IMR-90 (cell line): ENCODE data around the gene GPN1. TPM values are rescaled to one million over a fixed set of nuclear protein-coding genes. Genes with fewer than 3 reads are reported as not detected.

Experiments
- ATAC-seq: fragments of 200-7000 bp; cut with Tn5 transposase; 2 replicates; pipeline ENCODE4 v1.9.1; 2020; ENCODE audit warnings: low read depth, mild to moderate bottlenecking, moderate library complexity
- BruUV-seq: library from RNA; stranded (reverse); fragments of 400-500 nt; replicated peaks from 2 replicates; lab custom pipeline; 2021; lab: Mats Ljungman, UMichigan
- CTCF ChIA-PET: fragments of 300-600 bp; formaldehyde crosslinking; extraction: SDS; loops from one replicate; lab custom pipeline; 2021; ENCODE audit warnings: antibody characterized with exemption; lab: Yijun Ruan, JAX
- POLR2A ChIA-PET: fragments of 300-600 bp; sonication (Branson Sonifier 250); formaldehyde crosslinking; loops from one replicate; lab custom pipeline; 2022; ENCODE audit warnings: antibody characterized with exemption; ENCODE audit not compliant: unreplicated experiment; lab: Charles Lee
- DNase-seq: peaks from one replicate; pipeline ENCODE4 v3.0.0; 2013
- H2AFZ ChIP-seq: replicated peaks from 2 replicates; pipeline ENCODE3; 2013; ENCODE audit warnings: low read length, mild to moderate bottlenecking; ENCODE audit not compliant: poor library complexity
- H2AK5ac ChIP-seq: 2 replicates; pipeline ENCODE4 v1.6.1; 2013; ENCODE audit warnings: low read depth, low read length, inconsistent platforms
- H2AK9ac ChIP-seq: replicated peaks from 2 replicates; pipeline ENCODE3; 2013; ENCODE audit warnings: mild to moderate bottlenecking, low read depth, low read length, moderate library complexity; ENCODE audit not compliant: poor library complexity
- H2BK120ac ChIP-seq: 2 replicates; pipeline ENCODE4 v1.6.1; 2013; ENCODE audit warnings: low read depth, low read length, inconsistent platforms
- H2BK15ac ChIP-seq: 3 replicates; pipeline ENCODE4 v1.6.1; 2013; ENCODE audit warnings: low read depth, low read length, inconsistent platforms
- H2BK20ac ChIP-seq: 2 replicates; pipeline ENCODE4 v1.6.1; 2013; ENCODE audit warnings: low read depth, mild to moderate bottlenecking, inconsistent platforms, low read length, moderate library complexity
- H2BK5ac ChIP-seq: 2 replicates; pipeline ENCODE4 v1.6.1; 2013; ENCODE audit warnings: mild to moderate bottlenecking, low read depth, low read length, inconsistent platforms; ENCODE audit not compliant: poor library complexity, severe bottlenecking
- H3K14ac ChIP-seq: replicated peaks from 2 replicates; pipeline ENCODE4 v1.6.1; 2013; ENCODE audit warnings: low read depth, low read length, inconsistent platforms
- H3K18ac ChIP-seq: 2 replicates; pipeline ENCODE4 v1.6.1; 2013; ENCODE audit warnings: low read depth, low read length, control low read depth
- H3K23ac ChIP-seq: 2 replicates; pipeline ENCODE4 v1.6.1; 2013; ENCODE audit warnings: low read depth, low read length, inconsistent platforms
- H3K27ac ChIP-seq: 2 replicates; pipeline ENCODE4 v1.5.1; 2013; ENCODE audit warnings: mild to moderate bottlenecking, control low read depth, low read length; ENCODE audit not compliant: insufficient read depth
- H3K27me3 ChIP-seq: 2 replicates; pipeline ENCODE4 v1.6.1; 2013; ENCODE audit warnings: low read length; ENCODE audit not compliant: control insufficient read depth, insufficient read depth
- H3K36me3 ChIP-seq: 2 replicates; pipeline ENCODE4 v1.6.1; 2013; ENCODE audit warnings: low read length, mixed read lengths; ENCODE audit not compliant: control insufficient read depth, insufficient read depth
- H3K4ac ChIP-seq: 2 replicates; pipeline ENCODE4 v1.6.1; 2013; ENCODE audit warnings: low read depth, low read length, inconsistent platforms
- H3K4me1 ChIP-seq: 2 replicates; pipeline ENCODE4 v1.6.1; 2013; ENCODE audit warnings: low read length, mixed read lengths; ENCODE audit not compliant: control insufficient read depth, insufficient read depth
- H3K4me2 ChIP-seq: 2 replicates; pipeline ENCODE4 v1.6.1; 2013; ENCODE audit warnings: low read depth, mild to moderate bottlenecking, control low read depth, low read length, moderate library complexity
- H3K4me3 ChIP-seq: 2 replicates; pipeline ENCODE4 v1.5.1; 2013; ENCODE audit warnings: low read depth, mild to moderate bottlenecking, control low read depth, low read length, moderate library complexity; ENCODE audit not compliant: insufficient read depth
- H3K56ac ChIP-seq: 2 replicates; pipeline ENCODE4 v1.6.1; 2013; ENCODE audit warnings: low read length, inconsistent platforms; ENCODE audit not compliant: insufficient read depth; ENCODE audit errors: extremely low read depth
- H3K79me1 ChIP-seq, 2 experiments: 2 replicates each; pipeline ENCODE4 v1.6.1; 2013; ENCODE audit warnings: low read length in 2 of 2, inconsistent platforms in 1 of 2, low read depth in 1 of 2
- H3K9ac ChIP-seq: 2 replicates; pipeline ENCODE4 v1.6.1; 2013; ENCODE audit warnings: low read depth, low read length, control low read depth
- H3K9me1 ChIP-seq: 2 replicates; pipeline ENCODE4 v1.6.1; 2013; ENCODE audit warnings: low read length, inconsistent platforms; ENCODE audit not compliant: insufficient read depth
- H3K9me3 ChIP-seq: 2 replicates; pipeline ENCODE4 v1.6.1; 2013; ENCODE audit warnings: low read length; ENCODE audit not compliant: control insufficient read depth, insufficient read depth
- H4K20me1 ChIP-seq: 2 replicates; pipeline ENCODE4 v1.6.1; 2013; ENCODE audit warnings: low read length, inconsistent platforms; ENCODE audit not compliant: insufficient read depth
- H4K5ac ChIP-seq: 2 replicates; pipeline ENCODE4 v1.6.1; 2013; ENCODE audit warnings: mild to moderate bottlenecking, low read depth, low read length, control low read depth
- H4K8ac ChIP-seq, 2 experiments: 2 replicates each; pipeline ENCODE4 v1.6.1; 2013; ENCODE audit warnings: low read depth in 2 of 2, low read length in 2 of 2, control low read depth in 1 of 2, inconsistent platforms in 1 of 2
- H4K91ac ChIP-seq: 2 replicates; pipeline ENCODE4 v1.6.1; 2013; ENCODE audit warnings: low read depth, low read length, inconsistent platforms; ENCODE audit not compliant: insufficient read depth
- BHLHE40 ChIP-seq: fragments of 150-350 bp; IDR thresholded peaks from 2 replicates; pipeline ENCODE4 v1.6.1; 2016; ENCODE audit warnings: mild to moderate bottlenecking, low read depth, low read length
- CEBPB ChIP-seq: IDR thresholded peaks from 2 replicates; pipeline ENCODE4 v1.6.1; 2012; ENCODE audit warnings: low read depth, low read length, improper control_type of control experiment
- CTCF ChIP-seq: conservative IDR thresholded peaks from 2 replicates; pipeline ENCODE4 v1.5.1; 2012; ENCODE audit warnings: mild to moderate bottlenecking, low read depth, low read length, improper control_type of control experiment
- ELK1 ChIP-seq: fragments of 150-350 bp; IDR thresholded peaks from 2 replicates; pipeline ENCODE4 v1.6.1; 2016; ENCODE audit warnings: low read depth, mild to moderate bottlenecking, low read length, moderate library complexity, borderline replicate concordance
- FOS ChIP-seq: fragments of 150-350 bp; IDR thresholded peaks from 2 replicates; pipeline ENCODE4 v1.6.1; 2016; ENCODE audit warnings: low read depth, low read length
- MXI1 ChIP-seq: IDR thresholded peaks from 2 replicates; pipeline ENCODE4 v1.6.1; 2012; ENCODE audit warnings: low read depth, mild to moderate bottlenecking, low read length, moderate library complexity, borderline replicate concordance
- RAD21 ChIP-seq: IDR thresholded peaks from 2 replicates; pipeline ENCODE4 v1.6.1; 2012; ENCODE audit warnings: low read length, improper control_type of control experiment
- RCOR1 ChIP-seq: IDR thresholded peaks from 2 replicates; pipeline ENCODE4 v1.6.1; 2012; ENCODE audit warnings: mild to moderate bottlenecking, low read length, improper control_type of control experiment; ENCODE audit not compliant: insufficient replicate concordance
- SMC3 ChIP-seq: fragments of 150-350 bp; IDR thresholded peaks from 2 replicates; pipeline ENCODE4 v1.6.1; 2016; ENCODE audit warnings: low read depth, mild to moderate bottlenecking, antibody characterized with exemption, low read length, moderate library complexity
- USF2 ChIP-seq: fragments of 150-350 bp; IDR thresholded peaks from 2 replicates; pipeline ENCODE4 v1.6.1; 2017; ENCODE audit warnings: mild to moderate bottlenecking, antibody characterized with exemption, low read length, low read depth
- WGBS, 2 experiments: methylation state at CpG; one replicate each; pipeline versions ENCODE4 v1.1.5 to v1.1.7; 2013; ENCODE audit warnings: missing lambda C conversion rate in 2 of 2; ENCODE audit not compliant: insufficient read length in 1 of 2; ENCODE audit errors: extremely low coverage in 2 of 2; 5-methylcytosine and 5-hydroxymethylcytosine counted together
- dilution Hi-C: fragments of 300-500 bp; cut with HindIII; formaldehyde crosslinking; loops from one replicate; pipeline ENCODE4 v1.14.3; 2018; ENCODE audit warnings: low sequenced_read_pairs; ENCODE audit not compliant: unreplicated experiment
- in situ Hi-C: fragments of 300-500 bp; cut with MboI; formaldehyde crosslinking; loops from 3 replicates; pipeline ENCODE4 v1.14.3; 2019; ENCODE audit warnings: low sequenced_read_pairs, inconsistent platforms, mixed read lengths
- intact Hi-C: fragments of 100-400 bp; cut with micrococcal nuclease; formaldehyde crosslinking; loops from 2 replicates; pipeline ENCODE4 v1.10.0; 2022
- polyA plus RNA-seq, 3 experiments: library from polyadenylated mRNA; depleted of rRNA; stranded (reverse); fragments of >200 nt; gene quantifications; 2 replicates each; pipeline ENCODE4 v1.2.3, GENCODE V29; 2012; ENCODE audit warnings: low replicate concordance in 1 of 3
- total RNA-seq: library from RNA; depleted of rRNA; stranded (reverse); fragments of >200 nt; gene quantifications from 2 replicates; pipeline ENCODE4 v1.2.3, GENCODE V29; 2012

GPN1 gene
- total and polyA plus RNA-seq, 2 of the 4 experiments (the other 2 are of a cell fraction): 37.8 to 63.8 TPM

GRCh38 chr2:27652790-27653189, 23.9 kb downstream of the GPN1 start:
- no peak overlapping the region for H3K9ac ChIP-seq
- no peak overlapping the region for H2AK9ac ChIP-seq
- no peaks in the 10 kb centered on the region for H3K27me3 ChIP-seq
- POLR2A ChIA-PET: no interaction called here
- H3K9me3 ChIP-seq: no peaks in the 10 kb centered on the region
- H3K27ac ChIP-seq: no peak overlapping the region
- H3K4me2 ChIP-seq: no peak overlapping the region
- no peak overlapping the region for H4K8ac ChIP-seq
- dilution Hi-C loops: no loop called here
- intact Hi-C loops: no loop called here
- no peaks in the 10 kb centered on the region; the same call in 1 of the 2 replicates for H3K4me1 ChIP-seq
- BruUV-seq: no TSS peak
- H3K18ac ChIP-seq: no peak overlapping the region
- H3K4me3 ChIP-seq: no peak overlapping the region
- H3K4ac ChIP-seq: no peak overlapping the region
- H4K5ac ChIP-seq: no peak overlapping the region
- H3K79me1 ChIP-seq: peaks cover 5 to 7% of the 10 kb centered on the region in 2 experiments; a peak in 2 of 4 replicates
- TF ChIP-seq RAD21 (no peak), CTCF (no peak), BHLHE40 (no peak), SMC3 (no peak), RCOR1 (no peak), FOS (no peak), USF2 (no peak), ELK1 (no peak), MXI1 (no peak), CEBPB (no peak)
- H4K91ac ChIP-seq: no peak overlapping the region
- DNase-seq (no peak), ATAC-seq (no peak)
- H2BK120ac ChIP-seq: no peak overlapping the region
- no peak overlapping the region for H2AK5ac ChIP-seq
- CTCF ChIA-PET: no interaction called here
- peaks cover 5% of the 10 kb centered on the region for H3K9me1 ChIP-seq
- no peak overlapping the region for H3K14ac ChIP-seq
- H3K56ac ChIP-seq: no peak overlapping the region
- H3K36me3 ChIP-seq: peaks cover 50% of the 10 kb centered on the region
- H3K23ac ChIP-seq: no peak overlapping the region
- H4K20me1 ChIP-seq: peaks cover 4% of the 10 kb centered on the region; the same call in 1 of the 2 replicates
- no peak overlapping the region for H2BK5ac ChIP-seq
- no peak overlapping the region for H2BK20ac ChIP-seq
- H2AFZ ChIP-seq: no peak overlapping the region
- in situ Hi-C loops: no loop called here
- WGBS, 2 experiments: no CpG with 5 or more reads among the region's 1 CpG
- no peak overlapping the region for H2BK15ac ChIP-seq
